Calu3 (cell line): ENCODE data around the gene TP53TG5. TPM values are rescaled to one million over a fixed set of nuclear protein-coding genes. Genes with fewer than 3 reads are reported as not detected.
A peak's percentile ranks its signal among the peaks of the same experiment; 100 is the strongest.

Experiments
- BruUV-seq: library from RNA; stranded (reverse); fragments of 400-500 nt; replicated peaks from 2 replicates; lab custom pipeline; 2021; lab: Mats Ljungman, UMichigan
- CTCF ChIA-PET: fragments of 300-600 bp; sonication (Branson Sonifier 250); formaldehyde crosslinking; loops from one replicate; lab custom pipeline; 2022; ENCODE audit warnings: antibody characterized with exemption; lab: Charles Lee
- DNase-seq: peaks from one replicate; pipeline ENCODE4 v3.0.0; 2022
- H3K27ac Mint-ChIP-seq: one replicate; pipeline ENCODE4 v1.8.0; 2022; ENCODE audit warnings: mixed read lengths; ENCODE audit not compliant: unreplicated experiment
- H3K27me3 Mint-ChIP-seq: one replicate; pipeline ENCODE4 v1.8.0; 2022; ENCODE audit warnings: mixed read lengths; ENCODE audit not compliant: unreplicated experiment
- H3K36me3 Mint-ChIP-seq: one replicate; pipeline ENCODE4 v1.8.0; 2022; ENCODE audit warnings: mild to moderate bottlenecking, moderate library complexity, mixed read lengths; ENCODE audit not compliant: insufficient read depth, unreplicated experiment
- H3K4me1 Mint-ChIP-seq: one replicate; pipeline ENCODE4 v1.8.0; 2022; ENCODE audit warnings: mild to moderate bottlenecking, low read depth, mixed read lengths; ENCODE audit not compliant: unreplicated experiment
- H3K4me3 Mint-ChIP-seq: one replicate; pipeline ENCODE4 v1.8.0; 2022; ENCODE audit warnings: mild to moderate bottlenecking, low read depth, moderate library complexity, mixed read lengths; ENCODE audit not compliant: unreplicated experiment
- H3K9me3 Mint-ChIP-seq: one replicate; pipeline ENCODE4 v1.8.0; 2022; ENCODE audit warnings: low read depth, mixed read lengths; ENCODE audit not compliant: unreplicated experiment
- intact Hi-C: fragments of 100-400 bp; cut with micrococcal nuclease; formaldehyde crosslinking; loops from one replicate; pipeline ENCODE4 v1.10.0; 2022; ENCODE audit not compliant: unreplicated experiment
- microRNA-seq: library from miRNA; unstranded; fragments of <30 nt; microRNA quantifications from one replicate; pipeline ENCODE4 v1.2.0, GENCODE V29; 2022
- total RNA-seq: library from RNA; stranded (reverse); gene quantifications from 2 replicates; pipeline ENCODE4 v1.2.3, GENCODE V29; 2022
- TF ChIP-seq, protein P1 (sequence below): fragments of 200-600 bp; IDR thresholded peaks from one replicate; pipeline ENCODE4 v1.8.0; 2022; ENCODE audit warnings: antibody characterized with exemption; ENCODE audit not compliant: unreplicated experiment

Gene TP53TG5
- total RNA-seq, 1 experiment from 2014 or later, result 0.52 TPM

DNA sequence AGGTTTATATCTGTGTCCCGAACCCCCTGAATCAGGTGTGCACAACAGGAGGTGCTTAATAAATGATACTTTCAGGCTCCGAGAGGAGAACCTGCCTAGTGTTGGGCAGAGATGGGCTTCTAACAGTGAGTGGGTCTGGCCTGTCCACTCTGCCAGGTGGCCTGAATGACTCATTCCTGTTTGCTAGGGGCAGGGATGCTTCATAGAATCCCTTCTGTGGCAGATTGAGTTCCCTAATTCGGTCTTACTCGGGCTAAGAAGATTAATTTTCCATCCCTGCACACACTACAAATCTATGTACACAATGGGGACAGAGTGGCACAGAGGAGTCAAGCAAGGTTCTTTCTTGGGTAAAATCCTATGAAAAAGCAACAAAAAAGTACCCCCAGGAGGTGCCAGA, 49.7 kb downstream of the TP53TG5 start:
- Mint-ChIP-seq H3K4me3 (no peak overlapping the region), H3K27ac (no peak overlapping the region), H3K4me1 (peaks cover 31% of the 10 kb centered on the region), H3K36me3 (peaks cover 89% of the 10 kb centered on the region), H3K27me3 (no peaks in the 10 kb centered on the region), H3K9me3 (no peaks in the 10 kb centered on the region)
- DNase-seq, result no peak
- no TSS peak for BruUV-seq
- CTCF ChIA-PET, result interaction anchor here (0.9 to 1.6 kb wide), 2 partner anchors 16 to 109 kb away, joined by 3 to 4 read pairs; no protein-coding TSS in a partner anchor
- intact Hi-C loops, result no loop called here
- TF ChIP-seq, protein P1, sequence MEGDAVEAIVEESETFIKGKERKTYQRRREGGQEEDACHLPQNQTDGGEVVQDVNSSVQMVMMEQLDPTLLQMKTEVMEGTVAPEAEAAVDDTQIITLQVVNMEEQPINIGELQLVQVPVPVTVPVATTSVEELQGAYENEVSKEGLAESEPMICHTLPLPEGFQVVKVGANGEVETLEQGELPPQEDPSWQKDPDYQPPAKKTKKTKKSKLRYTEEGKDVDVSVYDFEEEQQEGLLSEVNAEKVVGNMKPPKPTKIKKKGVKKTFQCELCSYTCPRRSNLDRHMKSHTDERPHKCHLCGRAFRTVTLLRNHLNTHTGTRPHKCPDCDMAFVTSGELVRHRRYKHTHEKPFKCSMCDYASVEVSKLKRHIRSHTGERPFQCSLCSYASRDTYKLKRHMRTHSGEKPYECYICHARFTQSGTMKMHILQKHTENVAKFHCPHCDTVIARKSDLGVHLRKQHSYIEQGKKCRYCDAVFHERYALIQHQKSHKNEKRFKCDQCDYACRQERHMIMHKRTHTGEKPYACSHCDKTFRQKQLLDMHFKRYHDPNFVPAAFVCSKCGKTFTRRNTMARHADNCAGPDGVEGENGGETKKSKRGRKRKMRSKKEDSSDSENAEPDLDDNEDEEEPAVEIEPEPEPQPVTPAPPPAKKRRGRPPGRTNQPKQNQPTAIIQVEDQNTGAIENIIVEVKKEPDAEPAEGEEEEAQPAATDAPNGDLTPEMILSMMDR, result no peak

DNA sequence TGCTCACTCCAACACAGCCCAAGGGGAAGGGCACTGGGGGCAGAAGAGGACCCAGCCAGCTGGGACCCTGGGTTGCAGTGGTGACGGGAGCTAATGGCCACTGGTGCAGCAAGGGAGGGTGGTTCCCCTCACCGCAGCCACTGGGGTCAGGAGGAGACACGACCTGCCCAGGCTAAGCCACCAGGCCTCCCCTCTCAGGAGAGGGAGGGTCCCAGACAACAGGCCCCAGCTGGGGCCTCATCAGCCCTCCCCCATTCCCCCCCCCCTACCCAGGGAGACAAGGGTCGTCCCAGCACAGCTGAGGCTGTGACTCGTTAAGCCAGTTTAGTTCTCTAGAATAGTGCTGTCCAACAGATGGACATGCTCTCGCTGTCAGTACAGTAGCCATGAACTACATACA, 52.8 kb downstream of the TP53TG5 start:
- H3K36me3 Mint-ChIP-seq, result peaks cover 66% of the 10 kb centered on the region
- BruUV-seq, result no TSS peak
- no peaks in the 10 kb centered on the region for H3K27me3 Mint-ChIP-seq
- intact Hi-C loops, result no loop called here
- CTCF ChIA-PET, result interaction anchor here (1.0 to 1.1 kb wide), 3 partner anchors 10 to 111 kb away, joined by 3 to 8 read pairs (median 3); no protein-coding TSS in a partner anchor
- TF ChIP-seq, protein P1, result no peak
- no peaks in the 10 kb centered on the region for H3K9me3 Mint-ChIP-seq
- H3K4me3 Mint-ChIP-seq, result no peak overlapping the region
- H3K4me1 Mint-ChIP-seq, result peaks cover 34% of the 10 kb centered on the region
- no peak for DNase-seq
- H3K27ac Mint-ChIP-seq, result no peak overlapping the region

DNA sequence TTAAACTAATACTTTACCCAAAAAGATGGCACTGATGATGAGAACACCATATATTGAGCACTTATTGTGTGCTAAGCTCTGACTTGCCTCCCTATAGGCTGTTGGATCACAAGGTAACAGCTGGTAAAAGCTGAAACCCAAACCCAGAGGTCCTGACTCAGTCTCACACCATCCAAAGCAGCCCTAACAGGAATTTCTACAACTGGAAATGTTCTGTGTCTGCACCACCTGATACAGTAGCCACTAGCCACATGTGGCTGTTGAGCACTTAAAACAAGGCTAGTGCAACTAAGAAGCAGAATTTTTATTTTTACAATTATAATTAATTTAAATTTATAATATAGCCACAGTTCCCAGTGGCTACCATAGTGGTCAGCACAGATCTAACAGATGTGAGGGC, 54.4 kb downstream of the TP53TG5 start:
- peaks cover 21% of the 10 kb centered on the region for H3K4me1 Mint-ChIP-seq
- DNase-seq, result no peak
- peak overlapping the region; percentile 5 for H3K27ac Mint-ChIP-seq
- intact Hi-C loops, result loop anchor here (1.0 to 2.0 kb wide), 3 partner anchors 21 to 113 kb away; no protein-coding TSS in a partner anchor
- peak overlapping the region; percentile 6 for H3K4me3 Mint-ChIP-seq
- H3K36me3 Mint-ChIP-seq, result peaks cover 50% of the 10 kb centered on the region
- no TSS peak for BruUV-seq
- CTCF ChIA-PET, result interaction anchor here (1.0 to 4.5 kb wide), 16 partner anchors 12 to 447 kb away, joined by 3 to 141 read pairs (median 8); partner anchors contain the start of genes SDC4 and SYS1
- H3K27me3 Mint-ChIP-seq, result peaks cover 9% of the 10 kb centered on the region
- TF ChIP-seq, protein P1, result no peak
- H3K9me3 Mint-ChIP-seq, result no peaks in the 10 kb centered on the region

DNA sequence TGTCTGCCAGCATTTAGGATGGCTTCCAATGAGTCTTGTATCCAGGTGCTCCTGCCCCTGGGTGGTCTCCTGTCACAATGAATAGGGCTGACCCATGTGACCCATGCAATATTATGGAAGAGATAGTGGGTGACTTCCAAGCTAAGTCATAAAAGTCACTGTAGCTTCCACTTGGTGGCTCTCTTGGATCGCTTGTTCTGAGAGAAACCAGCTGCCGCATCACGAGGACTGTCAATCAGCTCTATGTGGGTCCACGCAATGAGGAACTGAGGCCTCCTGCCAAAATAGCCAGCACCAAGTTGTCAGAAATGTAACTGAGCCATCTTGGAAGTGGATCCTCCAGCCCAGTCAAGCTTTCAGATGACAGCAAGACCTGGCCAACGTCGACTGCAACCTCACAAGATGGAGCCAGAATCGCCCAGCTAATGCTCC, 55.2 kb downstream of the TP53TG5 start:
- Mint-ChIP-seq H3K4me1 (peaks cover 21% of the 10 kb centered on the region), H3K27me3 (peaks cover 17% of the 10 kb centered on the region), H3K9me3 (no peaks in the 10 kb centered on the region), H3K27ac (peak overlapping the region; percentile 5), H3K4me3 (peak overlapping the region; percentile 6), H3K36me3 (peaks cover 48% of the 10 kb centered on the region)
- CTCF ChIA-PET, result interaction anchor here (0.6 to 4.5 kb wide), 32 partner anchors 11 to 461 kb away, joined by 3 to 141 read pairs (median 4); partner anchors contain the start of genes PIGT, SDC4, SYS1 and WFDC2
- intact Hi-C loops, result loop anchor here (1.0 to 2.0 kb wide), 3 partner anchors 22 to 113 kb away; no protein-coding TSS in a partner anchor
- TF ChIP-seq, protein P1, result peak; percentile 65
- BruUV-seq, result no TSS peak
- DNase-seq, result peak; percentile 70

Small RNAs within 50 kb of the gene (microRNA-seq; reads per million reads assigned to microRNA genes)
- gene MIR6812, result 5.6 reads per million, percentile 18 among the genes with 10 or more reads in this experiment

Other genes starting within 250 kb of the TP53TG5 start
- gene PI3, start 203.4 kb downstream of the TP53TG5 start, total RNA-seq, result 52.0 and 52.1 TPM in 2 replicates
- 0.21 TPM in 1 of 2 replicates, not detected in the other for gene SEMG1, start 171.3 kb downstream of the TP53TG5 start, total RNA-seq
- not detected in 2 replicates for gene SEMG2, start 157.0 kb downstream of the TP53TG5 start, total RNA-seq
- gene SLPI, start 123.8 kb downstream of the TP53TG5 start, total RNA-seq, result 270 and 446 TPM in 2 replicates
- gene RBPJL, start 71.5 kb downstream of the TP53TG5 start, total RNA-seq, result not detected in 2 replicates
- 0.17 and 0.29 TPM in 2 replicates for gene MATN4, start 70.0 kb downstream of the TP53TG5 start, total RNA-seq
- gene SDC4, start 29.9 kb downstream of the TP53TG5 start, total RNA-seq, result 238 and 256 TPM in 2 replicates
- gene SYS1, start 15.2 kb downstream of the TP53TG5 start, total RNA-seq, result 42.1 and 45.5 TPM in 2 replicates
- 105 and 113 TPM in 2 replicates for gene DBNDD2, start 30.0 kb upstream of the TP53TG5 start, total RNA-seq
- gene PIGT, start 37.8 kb upstream of the TP53TG5 start, total RNA-seq, result 192 and 193 TPM in 2 replicates
- 295 TPM in 2 replicates for gene WFDC2, start 91.4 kb upstream of the TP53TG5 start, total RNA-seq
- gene SPINT3, start 137.3 kb upstream of the TP53TG5 start, total RNA-seq, result not detected in 2 replicates
- gene WFDC6, start 161.2 kb upstream of the TP53TG5 start, total RNA-seq, result not detected in 2 replicates
- not detected in 2 replicates for gene EPPIN, start 169.1 kb upstream of the TP53TG5 start, total RNA-seq
- gene WFDC8, start 201.0 kb upstream of the TP53TG5 start, total RNA-seq, result not detected in 2 replicates